Psoas muscle (tissue), 8 donors: ENCODE measurements around the gene GLP2R. TPM values are rescaled to one million over a fixed set of nuclear protein-coding genes. Genes with fewer than 3 reads are reported as not detected.

Experiments
- ATAC-seq, 4 donors: fragments of 200-7000 bp; cut with Tn5 transposase; one replicate each; pipeline ENCODE4 v1.9.1; 2020; ENCODE audit warnings: moderate library complexity in 3 of 4, mild to moderate bottlenecking in 2 of 4
- DNase-seq, 2 donors: peaks; one replicate each; pipeline ENCODE4 v3.0.0-alpha.2; 2020
- H3K27ac ChIP-seq: fragments of 200-600 bp; one replicate; pipeline ENCODE4 v1.8.0; 2022
- H3K27me3 ChIP-seq, 3 donors: fragments of 200-600 bp in 1 of 3; one replicate each; pipeline versions ENCODE4 v1.6.1 to v1.8.0; 2013 to 2022; ENCODE audit warnings: low read length in 2 of 3, mild to moderate bottlenecking in 2 of 3, moderate library complexity in 1 of 3; ENCODE audit not compliant: insufficient read depth in 3 of 3
- H3K36me3 ChIP-seq, 2 donors: fragments of 200-600 bp in 1 of 2; one replicate each; pipeline versions ENCODE4 v1.6.1 to v1.8.0; 2013 to 2022; ENCODE audit warnings: low read depth in 1 of 2, mild to moderate bottlenecking in 1 of 2, moderate library complexity in 1 of 2; ENCODE audit not compliant: insufficient read depth in 1 of 2
- H3K4me1 ChIP-seq: fragments of 200-600 bp; one replicate; pipeline ENCODE4 v1.8.0; 2022
- H3K4me3 ChIP-seq: fragments of 200-600 bp; one replicate; pipeline ENCODE4 v1.8.0; 2022; ENCODE audit warnings: mild to moderate bottlenecking
- H3K9me3 ChIP-seq: fragments of 200-600 bp; one replicate; pipeline ENCODE4 v1.8.0; 2022
- CTCF ChIP-seq: fragments of 200-600 bp; IDR thresholded peaks from one replicate; pipeline ENCODE4 v1.8.0; 2022; ENCODE audit warnings: antibody characterized with exemption
- WGBS, 3 donors: extraction: QIAGEN DNeasy Blood & Tissue Kit; methylation state at CpG; one replicate each; pipeline versions ENCODE4 v1.1.6 to v1.1.7; 2013; 5-methylcytosine and 5-hydroxymethylcytosine counted together
- intact Hi-C, 2 donors: fragments of 100-400 bp; cut with DNase I; formaldehyde crosslinking; loops; one replicate each; pipeline versions ENCODE4 v1.11.0 to v1.14.2; 2022
- polyA plus RNA-seq, 3 donors: library from polyadenylated mRNA; stranded (reverse); fragments of 200-250 nt; gene quantifications; one replicate each; pipeline ENCODE4 v1.2.3, GENCODE V29; 2013
- total RNA-seq, 4 donors: library from RNA; stranded (reverse); fragmentation: NEBNext Ultra II Directional in 2 of 4; extraction: Animal tissue kit (Norgen Biotek cat#: 25700) in 2 of 4; gene quantifications; one replicate each; pipeline versions ENCODE4 v1.2.1 to v1.2.4, GENCODE V29; 2021 to 2023
- donor health status: healthy with polysubstance abuse.
- donor health status: DM: no; HTN: no; CAD: no; lungs with moderate emphysema.
- donor health status: Bipolar disorder and iron deficiency.
- donor health status: healthy.
- donor health status: DM: yes; HTN: yes; CAD: no.
- donor health status: DM: no; HTN: no; CAD: no.
- donor health status: DM: no; HTN: no; CAD: no.
- donor health status: DM: yes; HTN: yes; CAD: no.

GLP2R gene
- total and polyA plus RNA-seq, 7 donors = 0.12 to 0.30 (median 0.17) TPM; not detected in 4

GRCh38 chr17:9894231-9894630 lies 68.5 kb downstream of the GLP2R start:
- WGBS, 3 donors = 90 to 94% (median 91%) methylated on average over 3 of the region's 3 CpGs

DNA sequence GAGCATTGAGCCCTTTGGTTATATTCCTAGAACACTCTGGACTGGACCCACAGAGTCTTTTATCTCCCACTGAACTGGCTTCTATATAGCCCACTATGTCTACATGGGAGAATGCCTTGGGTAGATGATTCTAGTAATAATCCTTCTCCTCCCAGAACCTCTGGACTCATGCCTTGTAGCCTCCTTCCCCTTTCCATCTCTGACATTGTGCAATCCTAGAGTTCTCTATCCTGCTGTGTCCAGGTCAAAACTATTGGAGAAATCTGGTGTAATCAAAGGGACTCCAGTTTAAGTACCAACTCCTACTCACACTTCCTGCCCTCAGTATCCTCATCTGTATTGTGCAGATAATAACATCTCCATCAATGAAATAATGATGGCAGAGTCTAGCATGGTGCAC lies 70.2 kb downstream of the GLP2R start:
- Histone ChIP-seq H3K27me3 (peaks cover 0 to 1% (median 0%) of the 10 kb centered on the region in 3 donors), H3K4me3 (no peak overlapping the region), H3K36me3 (no peaks in the 10 kb centered on the region), H3K27ac (no peak overlapping the region), H3K9me3 (no peaks in the 10 kb centered on the region), H3K4me1 (no peaks in the 10 kb centered on the region)
- no peak for DNase-seq
- ATAC-seq = no peak
- intact Hi-C loops = no loop called here
- TF ChIP-seq CTCF = no peak

More at GRCh38 chr17:9894231-9894630, 68.5 kb downstream of the GLP2R start:
- H3K27me3 ChIP-seq = peaks cover 0 to 1% (median 0%) of the 10 kb centered on the region in 3 donors
- no peak overlapping the region for H3K27ac ChIP-seq
- no peaks in the 10 kb centered on the region for H3K36me3 ChIP-seq
- no peak for DNase-seq
- TF ChIP-seq CTCF = no peak
- H3K4me1 ChIP-seq = no peaks in the 10 kb centered on the region
- no peaks in the 10 kb centered on the region for H3K9me3 ChIP-seq
- no peak overlapping the region for H3K4me3 ChIP-seq
- ATAC-seq = no peak
- intact Hi-C loops = no loop called here

- Histone ChIP-seq H3K27ac (no peak overlapping the region), H3K27me3 (peaks cover 0 to 1% (median 0%) of the 10 kb centered on the region in 3 donors), H3K4me3 (no peak overlapping the region), H3K9me3 (no peaks in the 10 kb centered on the region), H3K36me3 (no peaks in the 10 kb centered on the region), H3K4me1 (no peaks in the 10 kb centered on the region)
- ATAC-seq (no peak), DNase-seq (no peak)
- intact Hi-C loops = no loop called here
- 75 to 84% (median 79%) methylated on average over 13 of the region's 13 CpGs for WGBS, 3 donors
- no peak for TF ChIP-seq CTCF
Observed at GRCh38 chr17:9897372-9897968, 71.7 kb downstream of the GLP2R start.

DNA sequence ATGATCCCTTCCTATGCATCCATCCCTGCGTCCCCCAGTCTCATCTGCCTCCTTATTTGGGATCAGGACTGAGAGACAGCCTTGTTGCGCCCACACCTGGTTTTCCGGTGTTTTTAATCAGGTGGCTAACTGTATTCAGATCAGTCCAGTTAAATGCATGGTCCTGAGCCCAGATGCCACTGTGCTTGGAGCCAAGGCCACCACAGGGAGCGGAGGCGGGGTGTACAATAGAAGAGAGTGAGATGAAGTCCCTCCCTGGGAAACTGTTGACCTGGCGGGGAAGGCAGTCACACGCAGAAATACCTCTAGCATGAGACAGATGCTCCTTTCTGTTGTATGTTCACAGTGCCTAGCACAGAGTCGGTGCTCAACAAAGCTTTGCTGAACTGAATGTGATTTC lies 73.1 kb downstream of the GLP2R start:
- Histone ChIP-seq H3K9me3 (no peaks in the 10 kb centered on the region), H3K27ac (no peak overlapping the region), H3K4me3 (no peak overlapping the region), H3K36me3 (no peaks in the 10 kb centered on the region), H3K4me1 (no peaks in the 10 kb centered on the region), H3K27me3 (peaks cover 0 to 1% (median 0%) of the 10 kb centered on the region in 3 donors)
- no peak for TF ChIP-seq CTCF
- DNase-seq (no peak), ATAC-seq (no peak)
- 93 to 97% (median 97%) methylated on average over 8 of the region's 8 CpGs for WGBS, 3 donors
- intact Hi-C loops = no loop called here
